Natural killer cell treated with Interleukin-12 subunit alpha and Interleukin-12 subunit beta and Interleukin-15 and Interleukin-18, amount 100 ng/mL, for 72 hours (primary cell): Measurements from ENCODE around the gene HACD1. TPM values are rescaled to one million over a fixed set of nuclear protein-coding genes. Genes with fewer than 3 reads are reported as not detected.

Experiments
- ATAC-seq, 2 donors: fragments of 150-1000 bp; cut with Tn5 transposase in 1 of 2; sonication (Bioruptor Pico), chemical (Tn5 transposase) in 1 of 2; 2 replicates each; pipeline ENCODE4 v1.10.0; 2021
- DNase-seq: peaks from one replicate; pipeline ENCODE4 v3.0.0; 2022; ENCODE audit warnings: low spot score
- H3K27ac Mint-ChIP-seq, 2 donors: 1 replicate in 1 of 2; 2 replicates in 1 of 2; pipeline ENCODE4 v1.8.0; 2022; ENCODE audit warnings: mixed read lengths in 2 of 2, mild to moderate bottlenecking in 1 of 2, moderate library complexity in 1 of 2
- H3K27me3 Mint-ChIP-seq, 2 donors: 1 replicate in 1 of 2; 2 replicates in 1 of 2; pipeline ENCODE4 v1.8.0; 2022; ENCODE audit warnings: mixed read lengths in 2 of 2
- H3K36me3 Mint-ChIP-seq: one replicate; pipeline ENCODE4 v1.8.0; 2022; ENCODE audit warnings: mixed read lengths
- H3K4me1 Mint-ChIP-seq, 2 donors: 1 replicate in 1 of 2; 2 replicates in 1 of 2; pipeline ENCODE4 v1.8.0; 2022; ENCODE audit warnings: low read depth in 2 of 2, mixed read lengths in 2 of 2, mild to moderate bottlenecking in 1 of 2
- H3K4me3 Mint-ChIP-seq: one replicate; pipeline ENCODE4 v1.8.0; 2022; ENCODE audit warnings: mixed read lengths
- H3K9me3 Mint-ChIP-seq: 2 replicates; pipeline ENCODE4 v1.8.0; 2022; ENCODE audit warnings: mixed read lengths
- total RNA-seq, 2 donors: library from RNA; stranded (reverse); gene quantifications; one replicate each; pipeline ENCODE4 v1.2.3, GENCODE V29; 2022

HACD1 gene, protein sequence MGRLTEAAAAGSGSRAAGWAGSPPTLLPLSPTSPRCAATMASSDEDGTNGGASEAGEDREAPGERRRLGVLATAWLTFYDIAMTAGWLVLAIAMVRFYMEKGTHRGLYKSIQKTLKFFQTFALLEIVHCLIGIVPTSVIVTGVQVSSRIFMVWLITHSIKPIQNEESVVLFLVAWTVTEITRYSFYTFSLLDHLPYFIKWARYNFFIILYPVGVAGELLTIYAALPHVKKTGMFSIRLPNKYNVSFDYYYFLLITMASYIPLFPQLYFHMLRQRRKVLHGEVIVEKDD
- total RNA-seq, result 1 to 10 TPM; 1.2 to 2.3 TPM

GRCh38 chr10:17617031-17617911 is at the start of gene HACD1:
Gene HACD1 (minus strand): TSS chr10:17617374. CDS start chr10:17617339, 35 bp downstream.
- ATAC-seq, result peak; percentile 81 to 87
- Mint-ChIP-seq H3K4me1 (peaks cover 3 to 5% of the 10 kb centered on the region in 2 donors), H3K36me3 (no peaks in the 10 kb centered on the region), H3K9me3 (no peaks in the 10 kb centered on the region), H3K4me3 (peak within 1 kb of the TSS; percentile 89), H3K27ac (no peak within 1 kb of the TSS), H3K27me3 (peaks cover 12 to 17% of the 10 kb centered on the region in 2 donors)
- DNase-seq, result peak; percentile 67

GRCh38 chr10:17665747-17666146 is 48.6 kb upstream of the HACD1 start:
- H3K27me3 Mint-ChIP-seq, result no peaks in the 10 kb centered on the region
- peaks cover 2% of the 10 kb centered on the region for H3K9me3 Mint-ChIP-seq
- H3K4me1 Mint-ChIP-seq, result peaks cover 44 to 58% of the 10 kb centered on the region in 2 donors
- no peak overlapping the region for H3K27ac Mint-ChIP-seq
- DNase-seq (no peak), ATAC-seq (no peak)
- H3K4me3 Mint-ChIP-seq, result no peak overlapping the region
- H3K36me3 Mint-ChIP-seq, result peaks cover 12% of the 10 kb centered on the region

GRCh38 chr10:17663450-17663849 is 46.3 kb upstream of the HACD1 start:
- peaks cover under 1% of the 10 kb centered on the region for H3K9me3 Mint-ChIP-seq
- peaks cover 12% of the 10 kb centered on the region for H3K36me3 Mint-ChIP-seq
- DNase-seq, result no peak
- H3K27ac Mint-ChIP-seq, result no peak overlapping the region
- H3K27me3 Mint-ChIP-seq, result no peaks in the 10 kb centered on the region
- no peak for ATAC-seq
- no peak overlapping the region for H3K4me3 Mint-ChIP-seq
- H3K4me1 Mint-ChIP-seq, result peaks cover 26 to 43% of the 10 kb centered on the region in 2 donors

DNA sequence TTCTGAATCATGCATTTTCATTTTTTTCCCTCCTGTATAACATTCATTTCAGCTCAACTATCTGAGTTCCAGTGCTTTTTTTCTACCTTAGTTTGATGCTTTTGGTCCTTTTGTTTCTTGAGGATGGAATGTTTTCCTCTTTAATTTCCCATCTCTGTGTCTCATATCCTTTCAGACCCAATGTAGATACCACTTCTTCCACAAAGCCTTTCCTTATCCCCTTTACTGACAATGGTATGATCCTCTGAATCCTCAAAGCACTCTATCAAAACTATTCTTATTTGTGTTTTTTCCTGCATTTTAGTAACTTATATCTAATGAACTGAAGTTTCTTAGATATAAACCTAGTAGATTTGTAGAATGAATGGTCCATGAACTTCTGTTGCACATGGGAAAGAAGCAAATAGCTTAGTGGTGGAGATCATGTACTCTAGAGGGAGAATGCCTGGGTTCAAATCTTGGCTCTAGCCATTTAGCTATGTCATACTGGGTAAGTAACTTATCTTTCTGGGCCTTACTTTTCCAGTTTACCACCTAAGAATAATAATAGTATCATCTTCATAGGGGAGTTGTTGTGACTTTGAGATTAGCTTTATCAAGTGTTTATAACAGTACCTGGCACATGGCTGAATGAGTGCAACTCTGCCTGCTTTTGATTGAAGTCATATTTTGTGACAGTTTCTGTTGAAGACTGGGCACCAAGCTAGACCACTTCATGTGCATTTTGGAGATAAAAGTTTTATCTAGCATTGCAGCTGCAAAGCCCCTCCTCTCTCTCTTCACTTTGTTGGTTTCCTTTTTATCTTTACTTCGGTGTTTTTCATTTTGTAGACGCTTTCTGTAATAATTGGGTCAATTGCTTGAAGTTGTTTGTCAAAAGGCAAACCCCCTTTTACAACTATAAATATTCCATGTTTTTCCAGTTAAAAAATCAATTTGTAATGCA is 45.3 kb upstream of the HACD1 start:
- no peak for DNase-seq
- H3K27me3 Mint-ChIP-seq, result no peaks in the 10 kb centered on the region
- H3K9me3 Mint-ChIP-seq, result no peaks in the 10 kb centered on the region
- no peak for ATAC-seq
- H3K4me3 Mint-ChIP-seq, result no peak overlapping the region
- peaks cover 27 to 43% of the 10 kb centered on the region in 2 donors for H3K4me1 Mint-ChIP-seq
- H3K36me3 Mint-ChIP-seq, result peaks cover 12% of the 10 kb centered on the region
- H3K27ac Mint-ChIP-seq, result peak overlapping the region in 1 of 2 donors; percentile 2

GRCh38 chr10:17661510-17661909 is 44.3 kb upstream of the HACD1 start:
- H3K36me3 Mint-ChIP-seq, result peaks cover 12% of the 10 kb centered on the region
- ATAC-seq (no peak), DNase-seq (no peak)
- H3K27me3 Mint-ChIP-seq, result no peaks in the 10 kb centered on the region
- H3K4me3 Mint-ChIP-seq, result no peak overlapping the region
- H3K27ac Mint-ChIP-seq, result peak overlapping the region in 1 of 2 donors; percentile 1
- no peaks in the 10 kb centered on the region for H3K9me3 Mint-ChIP-seq
- peaks cover 32 to 49% of the 10 kb centered on the region in 2 donors for H3K4me1 Mint-ChIP-seq

DNA sequence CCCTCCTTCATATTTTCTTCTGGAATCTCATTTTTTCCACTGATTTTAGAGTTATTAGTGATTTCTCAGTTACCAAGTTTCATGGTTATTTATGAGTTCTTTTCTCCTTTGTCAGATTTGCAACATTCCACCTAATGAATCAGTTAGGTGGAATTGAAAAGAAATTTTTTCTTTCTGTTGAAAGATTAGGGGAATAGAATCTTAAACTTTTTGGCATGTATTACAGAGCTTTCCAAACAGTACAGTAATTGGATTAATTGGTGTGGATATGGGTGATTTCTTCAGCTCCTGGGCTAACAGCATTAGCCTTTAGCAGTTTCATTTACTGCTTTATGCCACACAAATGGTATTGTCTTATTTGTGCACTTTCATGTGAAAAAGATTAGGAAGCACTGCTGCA is 43.7 kb upstream of the HACD1 start:
- Mint-ChIP-seq H3K27ac (peak overlapping the region in 1 of 2 donors; percentile 1), H3K36me3 (peaks cover 12% of the 10 kb centered on the region), H3K9me3 (no peaks in the 10 kb centered on the region), H3K27me3 (no peaks in the 10 kb centered on the region), H3K4me3 (no peak overlapping the region), H3K4me1 (peaks cover 36 to 55% of the 10 kb centered on the region in 2 donors)
- ATAC-seq (no peak), DNase-seq (no peak)

- ATAC-seq, result no peak
- Mint-ChIP-seq H3K4me3 (no peak overlapping the region), H3K27ac (no peak overlapping the region), H3K27me3 (no peaks in the 10 kb centered on the region), H3K36me3 (peaks cover 12% of the 10 kb centered on the region), H3K9me3 (peaks cover 3% of the 10 kb centered on the region), H3K4me1 (peaks cover 48 to 66% of the 10 kb centered on the region in 2 donors)
- DNase-seq, result no peak
Observed at GRCh38 chr10:17659365-17659764, 42.2 kb upstream of the HACD1 start.

- Mint-ChIP-seq H3K4me3 (no peak overlapping the region), H3K27me3 (no peaks in the 10 kb centered on the region), H3K36me3 (peaks cover 17% of the 10 kb centered on the region), H3K4me1 (peaks cover 46 to 62% of the 10 kb centered on the region in 2 donors), H3K27ac (no peak overlapping the region), H3K9me3 (peaks cover 3% of the 10 kb centered on the region)
- DNase-seq (no peak), ATAC-seq (no peak)
Observed at GRCh38 chr10:17657103-17657500, 39.9 kb upstream of the HACD1 start.

DNA sequence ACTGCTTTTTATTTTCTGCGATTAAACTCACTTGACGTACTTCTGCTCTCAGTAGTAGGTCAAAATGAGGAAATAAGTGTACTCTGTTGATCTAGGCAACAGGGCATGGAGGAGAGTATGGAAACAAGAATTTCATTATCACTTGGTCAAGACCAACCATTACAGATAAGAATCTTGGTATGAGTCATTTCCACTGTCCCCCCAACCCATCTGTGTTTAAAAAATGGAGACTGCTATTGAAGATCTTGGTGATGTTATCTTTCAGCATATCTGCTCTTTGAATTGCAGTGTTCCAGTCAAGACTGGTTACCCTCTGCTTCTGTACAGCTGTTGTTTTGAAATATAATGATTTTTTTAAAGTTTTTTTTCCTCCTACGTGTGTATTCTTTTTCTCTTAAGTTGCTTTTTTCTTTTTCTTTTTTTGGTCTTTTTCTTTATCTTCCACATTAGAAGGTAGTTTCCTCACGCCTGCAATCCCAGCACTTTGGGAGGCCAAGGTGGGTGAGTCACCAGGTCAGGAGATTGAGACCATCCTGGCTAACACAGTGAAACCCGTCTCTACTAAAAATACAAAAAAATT is 38.5 kb upstream of the HACD1 start:
- peaks cover 10% of the 10 kb centered on the region for H3K36me3 Mint-ChIP-seq
- peak in 1 of 2 donors; percentile 64 for ATAC-seq
- H3K27me3 Mint-ChIP-seq, result no peaks in the 10 kb centered on the region
- peak overlapping the region in 1 of 2 donors; percentile 69 for H3K27ac Mint-ChIP-seq
- peaks cover 3% of the 10 kb centered on the region for H3K9me3 Mint-ChIP-seq
- peaks cover 52 to 64% of the 10 kb centered on the region in 2 donors for H3K4me1 Mint-ChIP-seq
- H3K4me3 Mint-ChIP-seq, result peak overlapping the region; percentile 1
- no peak for DNase-seq

DNA sequence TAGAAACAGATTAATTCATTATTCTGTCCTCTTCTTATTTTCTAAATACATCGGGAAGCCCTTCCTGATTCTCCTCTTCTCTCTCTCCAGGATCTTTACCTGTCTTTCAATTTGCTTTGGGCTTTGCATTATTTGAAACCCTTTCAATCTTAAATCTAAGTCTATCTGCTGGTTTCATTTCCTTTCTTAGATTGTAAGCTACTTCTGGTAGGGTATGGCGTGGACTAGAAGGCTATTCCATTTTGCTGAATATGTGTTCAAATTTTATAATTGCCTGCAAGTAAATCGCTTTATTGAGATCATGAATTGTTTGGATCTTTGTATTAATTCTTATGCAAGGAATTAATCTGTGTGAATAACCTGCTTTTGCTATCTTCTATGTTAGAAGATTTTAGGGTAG is 37.8 kb upstream of the HACD1 start:
- H3K27ac Mint-ChIP-seq, result peak overlapping the region in 1 of 2 donors; percentile 69
- H3K36me3 Mint-ChIP-seq, result peaks cover 10% of the 10 kb centered on the region

DNA sequence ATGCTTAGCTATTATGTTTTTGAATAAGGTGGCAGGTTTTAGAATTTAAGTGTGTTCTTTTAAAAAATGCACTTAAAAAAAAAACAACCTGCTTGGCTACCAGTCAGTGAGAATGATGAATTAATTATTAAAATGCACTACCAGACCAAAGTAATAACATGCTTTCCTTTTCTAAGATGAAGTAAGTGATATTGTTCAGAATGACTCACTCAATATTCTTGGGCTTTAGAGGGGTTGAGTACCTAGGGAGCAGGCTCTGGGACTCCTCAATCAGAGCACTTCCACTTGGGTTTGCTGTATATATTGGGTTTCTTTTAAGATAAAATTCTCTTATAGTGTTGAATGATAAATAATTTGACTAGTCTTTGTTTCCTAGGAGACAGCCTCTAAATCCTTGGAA is 35.4 kb upstream of the HACD1 start:
- Mint-ChIP-seq H3K27me3 (no peaks in the 10 kb centered on the region), H3K9me3 (peaks cover 3% of the 10 kb centered on the region), H3K27ac (no peak overlapping the region), H3K4me1 (peaks cover 66 to 74% of the 10 kb centered on the region in 2 donors), H3K4me3 (no peak overlapping the region), H3K36me3 (peaks cover 18% of the 10 kb centered on the region)
- DNase-seq (no peak), ATAC-seq (peak in 1 of 2 donors; percentile 63)

More for the DNA sequence above, 37.8 kb upstream of the HACD1 start:
- no peak for DNase-seq
- no peaks in the 10 kb centered on the region for H3K27me3 Mint-ChIP-seq
- peaks cover 3% of the 10 kb centered on the region for H3K9me3 Mint-ChIP-seq
- ATAC-seq, result no peak
- peaks cover 56 to 70% of the 10 kb centered on the region in 2 donors for H3K4me1 Mint-ChIP-seq
- peak overlapping the region; percentile 1 for H3K4me3 Mint-ChIP-seq

- Mint-ChIP-seq H3K4me3 (no peak overlapping the region), H3K4me1 (peaks cover 66 to 74% of the 10 kb centered on the region in 2 donors)
Observed at GRCh38 chr10:17651896-17652295, 34.7 kb upstream of the HACD1 start.

GRCh38 chr10:17650416-17650815 is 33.2 kb upstream of the HACD1 start:
- Mint-ChIP-seq H3K4me3 (no peak overlapping the region), H3K9me3 (peaks cover 3% of the 10 kb centered on the region), H3K4me1 (peaks cover 66 to 69% of the 10 kb centered on the region in 2 donors), H3K27ac (no peak overlapping the region), H3K27me3 (no peaks in the 10 kb centered on the region), H3K36me3 (peaks cover 18% of the 10 kb centered on the region)
- ATAC-seq, result no peak
- DNase-seq, result no peak

More at GRCh38 chr10:17651896-17652295, 34.7 kb upstream of the HACD1 start:
- ATAC-seq (no peak), DNase-seq (no peak)
- peak overlapping the region; percentile 24 to 37 for H3K27ac Mint-ChIP-seq
- H3K27me3 Mint-ChIP-seq, result no peaks in the 10 kb centered on the region
- H3K9me3 Mint-ChIP-seq, result peaks cover 3% of the 10 kb centered on the region
- H3K36me3 Mint-ChIP-seq, result peaks cover 18% of the 10 kb centered on the region
